Ascending aorta (tissue), 2 donors: ENCODE data around the gene AP1S1. TPM values are rescaled to one million over a fixed set of nuclear protein-coding genes. Genes with fewer than 3 reads are reported as not detected.

Experiments
- DNase-seq, 2 donors: peaks; one replicate each; pipeline ENCODE4 v3.0.0-alpha.2; 2019; ENCODE audit warnings: low spot score in 2 of 2
- H3K27ac ChIP-seq, 2 donors: fragments of 200-600 bp; sonication (generic); one replicate each; pipeline ENCODE4 v1.5.1; 2016 to 2017; ENCODE audit warnings: mild to moderate bottlenecking in 1 of 2
- H3K27me3 ChIP-seq: fragments of 200-600 bp; sonication (generic); one replicate; pipeline ENCODE4 v1.5.1; 2017
- H3K36me3 ChIP-seq, 2 donors: fragments of 200-600 bp; sonication (generic); one replicate each; pipeline ENCODE4 v1.5.1; 2016
- H3K4me1 ChIP-seq, 2 donors: fragments of 200-600 bp; sonication (generic); one replicate each; pipeline ENCODE4 v1.5.1; 2016 to 2017; ENCODE audit warnings: mild to moderate bottlenecking in 1 of 2
- H3K4me3 ChIP-seq, 2 donors: fragments of 200-600 bp; sonication (generic); one replicate each; pipeline ENCODE4 v1.5.1; 2016 to 2017; ENCODE audit warnings: mild to moderate bottlenecking in 1 of 2
- H3K9me3 ChIP-seq, 2 donors: fragments of 200-600 bp; sonication (generic); one replicate each; pipeline ENCODE4 v1.5.1; 2016
- intact Hi-C: fragments of 100-400 bp; cut with DNase I; formaldehyde crosslinking; loops from one replicate; pipeline ENCODE4 v1.15.1; 2023
- total RNA-seq: library from RNA; depleted of rRNA; stranded (reverse); fragments of >200 nt; gene quantifications from one replicate; pipeline ENCODE4 v1.1.0, GENCODE V29; 2016
- TF ChIP-seq, protein P1 (sequence below), 3 experiments: fragments of 200-600 bp in 2 of 3; fragments of 450-650 bp in 1 of 3; sonication (generic) in 2 of 3; IDR thresholded peaks; one replicate each; pipeline ENCODE4 v1.5.1; 2016 to 2019; ENCODE audit warnings: antibody characterized with exemption in 3 of 3, mild to moderate bottlenecking in 1 of 3, moderate library complexity in 1 of 3

AP1S1 gene
- total RNA-seq, 1 donor from 2014 or later = 77.4 TPM

DNA sequence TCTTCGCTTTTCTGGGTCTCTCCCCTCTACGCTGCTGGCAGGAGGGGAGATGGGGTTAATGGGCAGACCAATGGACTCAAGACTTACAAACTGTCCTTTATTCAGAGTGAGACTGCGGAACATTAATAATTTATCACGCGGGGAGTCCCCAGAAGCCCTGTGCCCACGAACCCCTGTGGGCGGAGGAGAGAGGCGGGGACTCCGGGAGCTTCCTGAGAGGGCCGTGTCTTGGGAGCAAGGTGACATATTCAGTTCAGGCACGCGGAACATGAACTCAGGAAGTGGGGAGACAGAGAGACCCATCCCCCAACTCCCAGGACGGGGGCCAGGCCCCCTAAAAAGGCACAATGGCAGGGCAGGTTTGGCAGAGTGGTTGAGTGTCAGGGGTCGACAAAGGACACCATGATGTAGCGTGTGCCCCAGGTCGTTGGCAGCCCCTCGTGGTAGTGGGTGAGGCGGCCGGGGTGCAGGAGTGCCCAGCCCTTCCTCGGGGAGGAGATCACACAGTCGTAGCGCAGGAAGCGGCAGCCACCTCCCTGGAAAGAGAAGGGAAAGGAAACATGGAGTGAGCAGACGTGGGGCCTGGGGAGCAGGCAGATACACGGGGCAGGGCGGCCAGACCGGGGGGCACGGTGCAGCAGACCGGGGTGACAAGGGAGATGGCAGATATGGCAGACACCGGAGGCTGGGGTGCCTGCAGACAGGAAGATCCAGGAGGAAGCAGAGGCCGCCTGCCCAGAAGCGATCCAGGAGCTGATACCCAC is 51.8 kb downstream of the AP1S1 start:
- intact Hi-C loops = no loop called here
- Histone ChIP-seq H3K27ac (no peak overlapping the region), H3K4me1 (peaks cover 2 to 5% of the 10 kb centered on the region in 2 donors), H3K27me3 (peaks cover 8% of the 10 kb centered on the region), H3K9me3 (no peaks in the 10 kb centered on the region), H3K36me3 (peaks cover 22 to 43% of the 10 kb centered on the region in 2 donors), H3K4me3 (no peak overlapping the region)
- DNase-seq = no peak
- TF ChIP-seq, protein P1, sequence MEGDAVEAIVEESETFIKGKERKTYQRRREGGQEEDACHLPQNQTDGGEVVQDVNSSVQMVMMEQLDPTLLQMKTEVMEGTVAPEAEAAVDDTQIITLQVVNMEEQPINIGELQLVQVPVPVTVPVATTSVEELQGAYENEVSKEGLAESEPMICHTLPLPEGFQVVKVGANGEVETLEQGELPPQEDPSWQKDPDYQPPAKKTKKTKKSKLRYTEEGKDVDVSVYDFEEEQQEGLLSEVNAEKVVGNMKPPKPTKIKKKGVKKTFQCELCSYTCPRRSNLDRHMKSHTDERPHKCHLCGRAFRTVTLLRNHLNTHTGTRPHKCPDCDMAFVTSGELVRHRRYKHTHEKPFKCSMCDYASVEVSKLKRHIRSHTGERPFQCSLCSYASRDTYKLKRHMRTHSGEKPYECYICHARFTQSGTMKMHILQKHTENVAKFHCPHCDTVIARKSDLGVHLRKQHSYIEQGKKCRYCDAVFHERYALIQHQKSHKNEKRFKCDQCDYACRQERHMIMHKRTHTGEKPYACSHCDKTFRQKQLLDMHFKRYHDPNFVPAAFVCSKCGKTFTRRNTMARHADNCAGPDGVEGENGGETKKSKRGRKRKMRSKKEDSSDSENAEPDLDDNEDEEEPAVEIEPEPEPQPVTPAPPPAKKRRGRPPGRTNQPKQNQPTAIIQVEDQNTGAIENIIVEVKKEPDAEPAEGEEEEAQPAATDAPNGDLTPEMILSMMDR (IDR thresholded peaks at IDR 0.05) = no peak

DNA sequence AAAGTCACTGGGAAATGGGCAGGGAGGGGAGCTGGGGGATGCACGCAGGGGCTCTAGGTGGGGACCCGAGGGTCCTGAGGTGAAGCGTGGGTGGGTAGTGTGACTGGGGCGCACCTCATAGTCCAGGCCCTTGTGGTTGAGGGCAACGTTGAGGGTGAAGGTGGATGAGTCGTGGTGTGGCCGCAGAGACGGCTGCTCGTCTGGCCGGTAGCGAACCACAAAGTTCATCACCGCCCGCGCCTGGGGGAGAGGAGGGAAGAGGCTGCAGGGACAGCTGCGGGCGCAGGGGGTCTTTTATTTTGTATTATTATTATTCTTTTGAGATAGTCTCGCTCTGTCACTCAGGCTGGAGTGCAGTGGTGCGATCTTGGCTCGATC is 52.4 kb downstream of the AP1S1 start:
- DNase-seq = no peak
- H3K27me3 ChIP-seq = peaks cover 8% of the 10 kb centered on the region
- peaks cover 27 to 49% of the 10 kb centered on the region in 2 donors for H3K36me3 ChIP-seq
- intact Hi-C loops = no loop called here
- no peaks in the 10 kb centered on the region for H3K9me3 ChIP-seq
- H3K4me1 ChIP-seq = peaks cover 2 to 4% of the 10 kb centered on the region in 2 donors
- TF ChIP-seq, protein P1 (IDR thresholded peaks at IDR 0.05) = no peak
- H3K27ac ChIP-seq = no peak overlapping the region
- no peak overlapping the region for H3K4me3 ChIP-seq

DNA sequence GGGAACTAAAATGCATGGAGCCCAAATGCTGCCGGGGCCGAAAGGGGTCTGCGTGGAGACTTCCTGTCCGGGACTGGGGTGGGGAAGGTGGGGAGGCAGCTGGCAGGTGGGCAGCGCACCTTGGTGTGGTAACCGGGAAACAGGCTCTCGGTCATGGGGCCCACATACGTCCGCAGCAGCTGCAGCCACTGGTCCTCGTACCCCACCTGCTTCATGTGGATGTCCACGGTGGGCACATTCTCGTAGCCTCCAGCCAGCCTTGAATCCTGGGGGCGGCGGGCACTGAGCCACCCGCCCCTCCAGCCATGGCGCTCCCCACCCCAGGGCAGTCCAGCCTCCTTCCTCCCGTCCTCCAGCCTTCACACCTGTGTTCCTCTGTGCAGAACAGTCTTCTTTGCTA is 53.2 kb downstream of the AP1S1 start:
- Histone ChIP-seq H3K36me3 (peaks cover 29 to 57% of the 10 kb centered on the region in 2 donors), H3K27me3 (peaks cover 8% of the 10 kb centered on the region), H3K27ac (no peak overlapping the region), H3K4me3 (no peak overlapping the region), H3K9me3 (no peaks in the 10 kb centered on the region), H3K4me1 (no peaks in the 10 kb centered on the region)
- TF ChIP-seq, protein P1 (IDR thresholded peaks at IDR 0.05) = no peak
- intact Hi-C loops = no loop called here
- DNase-seq = no peak

DNA sequence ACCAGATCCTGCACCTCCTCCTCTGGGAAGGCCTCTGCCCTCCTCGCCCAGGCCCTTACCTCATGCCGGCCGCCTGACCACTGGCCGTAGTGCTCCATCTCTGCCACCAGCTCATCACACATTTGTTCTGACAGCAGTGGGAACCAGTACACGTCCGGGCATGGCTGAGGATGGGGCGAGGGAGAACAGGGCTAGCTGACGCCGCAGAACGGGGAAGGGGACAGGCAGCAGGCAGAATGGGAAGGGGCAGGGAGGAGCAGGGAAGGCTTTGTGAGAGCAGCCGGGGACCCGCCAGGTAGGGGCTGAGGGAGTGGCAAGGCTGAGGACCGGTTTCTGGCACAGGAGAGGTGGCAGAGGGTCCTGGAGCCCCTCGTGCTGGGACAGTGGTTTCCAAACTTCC is 54.5 kb downstream of the AP1S1 start:
- no peaks in the 10 kb centered on the region for H3K4me1 ChIP-seq
- TF ChIP-seq, protein P1 (IDR thresholded peaks at IDR 0.05) = no peak
- intact Hi-C loops = no loop called here
- peaks cover 29 to 68% of the 10 kb centered on the region in 2 donors for H3K36me3 ChIP-seq
- H3K4me3 ChIP-seq = no peak overlapping the region
- DNase-seq = no peak
- no peaks in the 10 kb centered on the region for H3K9me3 ChIP-seq
- no peaks in the 10 kb centered on the region for H3K27me3 ChIP-seq
- no peak overlapping the region for H3K27ac ChIP-seq

DNA sequence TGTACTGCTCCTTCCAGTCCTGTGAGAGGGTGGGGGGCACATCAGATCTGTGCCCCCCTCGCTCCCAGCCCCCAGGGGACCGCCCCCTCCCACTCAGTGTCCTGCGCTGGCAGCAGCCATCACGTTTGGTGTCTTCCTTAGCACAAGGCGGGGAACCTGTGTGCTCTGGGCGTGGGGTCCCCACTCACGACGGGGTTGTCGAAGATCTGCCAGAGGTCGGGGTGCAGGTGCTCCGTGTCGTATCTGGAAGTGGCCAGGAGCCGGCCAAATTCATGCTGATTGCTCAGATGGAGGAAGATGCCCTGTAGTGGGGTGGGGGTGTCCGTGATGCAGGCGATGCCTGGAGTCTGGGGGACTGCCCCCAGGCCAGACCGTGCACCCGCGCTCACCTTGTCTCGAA is 55.9 kb downstream of the AP1S1 start:
- no peaks in the 10 kb centered on the region for H3K27me3 ChIP-seq
- no peaks in the 10 kb centered on the region for H3K4me1 ChIP-seq
- TF ChIP-seq, protein P1 (IDR thresholded peaks at IDR 0.05) = no peak
- intact Hi-C loops = no loop called here
- no peak overlapping the region for H3K27ac ChIP-seq
- no peaks in the 10 kb centered on the region for H3K9me3 ChIP-seq
- H3K36me3 ChIP-seq = peaks cover 38 to 81% of the 10 kb centered on the region in 2 donors
- no peak overlapping the region for H3K4me3 ChIP-seq
- no peak for DNase-seq

Other genes starting within 250 kb of the AP1S1 start
- not detected for gene MUC3A, start 204.9 kb upstream of the AP1S1 start, total RNA-seq
- gene MUC12, start 184.9 kb upstream of the AP1S1 start, total RNA-seq = 0.85 TPM
- gene MUC17, start 134.4 kb upstream of the AP1S1 start, total RNA-seq = not detected
- gene TRIM56, start 69.0 kb upstream of the AP1S1 start, total RNA-seq = 29.6 TPM
- 1,267 TPM for gene SERPINE1, start 27.4 kb upstream of the AP1S1 start, total RNA-seq
- not detected for gene VGF, start 11.1 kb downstream of the AP1S1 start, total RNA-seq
- gene NAT16, start 25.8 kb downstream of the AP1S1 start, total RNA-seq = not detected
- not detected for gene MOGAT3, start 46.6 kb downstream of the AP1S1 start, total RNA-seq
- gene PLOD3, start 63.1 kb downstream of the AP1S1 start, total RNA-seq = 165 TPM
- gene ZNHIT1, start 63.7 kb downstream of the AP1S1 start, total RNA-seq = 87.9 TPM
- gene CLDN15, start 83.3 kb downstream of the AP1S1 start, total RNA-seq = 27.7 TPM
- 266 TPM for gene FIS1, start 90.6 kb downstream of the AP1S1 start, total RNA-seq
- gene IFT22, start 167.3 kb downstream of the AP1S1 start, total RNA-seq = 19.8 TPM
- not detected for gene COL26A1, start 208.4 kb downstream of the AP1S1 start, total RNA-seq